Tibial nerve (tissue), 4 donors: ENCODE measurements around the gene NTRK1. TPM values are rescaled to one million over a fixed set of nuclear protein-coding genes. Genes with fewer than 3 reads are reported as not detected.

Source experiments
- DNase-seq, 2 donors: peaks; one replicate each; pipeline ENCODE4 v3.0.0-alpha.2; 2019; ENCODE audit warnings: low spot score in 2 of 2
- H3K27ac ChIP-seq, 4 donors: fragments of 200-600 bp; sonication (generic) in 3 of 4; one replicate each; pipeline ENCODE4 v1.5.1; 2017 to 2019; ENCODE audit warnings: mild to moderate bottlenecking in 1 of 4
- H3K27me3 ChIP-seq, 2 donors: fragments of 200-600 bp; sonication (generic) in 1 of 2; one replicate each; pipeline versions ENCODE4 v1.5.1 to v1.6.0; 2017 to 2019
- H3K36me3 ChIP-seq, 3 donors: fragments of 200-600 bp; sonication (generic); one replicate each; pipeline ENCODE4 v1.5.1; 2018 to 2019
- H3K4me1 ChIP-seq, 4 donors: fragments of 200-600 bp; sonication (generic) in 3 of 4; one replicate each; pipeline ENCODE4 v1.5.1; 2017 to 2019
- H3K4me3 ChIP-seq, 4 donors: fragments of 200-600 bp; sonication (generic) in 3 of 4; one replicate each; pipeline ENCODE4 v1.5.1; 2017 to 2019; ENCODE audit warnings: mild to moderate bottlenecking in 1 of 4, moderate library complexity in 1 of 4
- H3K9me3 ChIP-seq, 4 donors: fragments of 200-600 bp; sonication (generic) in 3 of 4; one replicate each; pipeline ENCODE4 v1.5.1; 2017 to 2019
- CTCF ChIP-seq, 5 experiments: fragments of 200-600 bp in 3 of 5; fragments of 450-650 bp in 2 of 5; sonication (generic) in 3 of 5; IDR thresholded peaks; one replicate each; pipeline ENCODE4 v1.5.1; 2016 to 2019; ENCODE audit warnings: antibody characterized with exemption in 5 of 5, mild to moderate bottlenecking in 3 of 5, moderate library complexity in 2 of 5
- EP300 ChIP-seq, 2 donors: sonication (generic); formaldehyde crosslinking; IDR thresholded peaks; one replicate each; pipeline ENCODE4 v1.6.1; 2017; ENCODE audit warnings: antibody characterized with exemption in 2 of 2, mild to moderate bottlenecking in 1 of 2
- POLR2A ChIP-seq, 2 donors: fragments of 450-650 bp; IDR thresholded peaks; one replicate each; pipeline ENCODE4 v1.6.1; 2017; ENCODE audit warnings: antibody characterized with exemption in 2 of 2, mild to moderate bottlenecking in 2 of 2, moderate library complexity in 2 of 2
- WGBS, 2 donors: methylation state at CpG; one replicate each; pipeline ENCODE4 v1.1.5; 2018; 5-methylcytosine and 5-hydroxymethylcytosine counted together
- total RNA-seq, 4 donors: library from RNA; depleted of rRNA; stranded (reverse); fragments of >200 nt; gene quantifications; one replicate each; pipeline ENCODE4 v1.1.0, GENCODE V29; 2016

NTRK1 gene
- total RNA-seq, 4 donors from 2014 or later = 0.22 to 0.42 (median 0.39) TPM; not detected in 1

- Histone ChIP-seq H3K27ac (no peak overlapping the region), H3K4me3 (no peak overlapping the region), H3K4me1 (peaks cover 0 to 3% (median 1%) of the 10 kb centered on the region in 4 donors), H3K9me3 (no peaks in the 10 kb centered on the region), H3K36me3 (no peaks in the 10 kb centered on the region), H3K27me3 (peaks cover 0 to 61% of the 10 kb centered on the region in 2 donors)
- no peak for TF ChIP-seq CTCF (IDR thresholded peaks at IDR 0.05)
- TF ChIP-seq EP300 (IDR thresholded peaks at IDR 0.05) = no peak
- no peak for TF ChIP-seq POLR2A (IDR thresholded peaks at IDR 0.05)
- WGBS, 2 donors = 70 to 78% methylated on average over 4 of the region's 4 CpGs
- DNase-seq = no peak
Measured at GRCh38 chr1:156865865-156866248, 5.2 kb downstream of the NTRK1 start.

GRCh38 chr1:156866249-156866909 is 5.7 kb downstream of the NTRK1 start:
- H3K4me1 ChIP-seq = no peaks in the 10 kb centered on the region
- no peak for DNase-seq
- 35 to 41% methylated on average over 10 to 11 of the region's 12 CpGs for WGBS, 2 donors
- no peak overlapping the region for H3K27ac ChIP-seq
- H3K27me3 ChIP-seq = peaks cover 0 to 55% of the 10 kb centered on the region in 2 donors
- no peaks in the 10 kb centered on the region for H3K9me3 ChIP-seq
- no peaks in the 10 kb centered on the region for H3K36me3 ChIP-seq
- no peak overlapping the region for H3K4me3 ChIP-seq
- TF ChIP-seq POLR2A (IDR thresholded peaks at IDR 0.05) (no peak), EP300 (IDR thresholded peaks at IDR 0.05) (no peak), CTCF (IDR thresholded peaks at IDR 0.05) (no peak)

GRCh38 chr1:156868341-156868740 is 7.7 kb downstream of the NTRK1 start:
- no peaks in the 10 kb centered on the region for H3K36me3 ChIP-seq
- DNase-seq = no peak
- no peaks in the 10 kb centered on the region for H3K4me1 ChIP-seq
- WGBS, 2 donors = 82 to 89% methylated on average over 13 of the region's 13 CpGs
- H3K27me3 ChIP-seq = peaks cover 0 to 36% of the 10 kb centered on the region in 2 donors
- no peaks in the 10 kb centered on the region for H3K9me3 ChIP-seq
- no peak for TF ChIP-seq CTCF (IDR thresholded peaks at IDR 0.05)
- no peak for TF ChIP-seq EP300 (IDR thresholded peaks at IDR 0.05)
- TF ChIP-seq POLR2A (IDR thresholded peaks at IDR 0.05) = no peak
- no peak overlapping the region for H3K27ac ChIP-seq
- no peak overlapping the region for H3K4me3 ChIP-seq

- DNase-seq = no peak
- Histone ChIP-seq H3K4me3 (no peak overlapping the region), H3K9me3 (no peaks in the 10 kb centered on the region), H3K27ac (no peak overlapping the region), H3K36me3 (no peaks in the 10 kb centered on the region), H3K27me3 (peaks cover 0 to 25% of the 10 kb centered on the region in 2 donors), H3K4me1 (no peaks in the 10 kb centered on the region)
- TF ChIP-seq CTCF (IDR thresholded peaks at IDR 0.05) (no peak), POLR2A (IDR thresholded peaks at IDR 0.05) (no peak), EP300 (IDR thresholded peaks at IDR 0.05) (no peak)
- 93% methylated on average over 9 of the region's 9 CpGs for WGBS, 2 donors
Measured at GRCh38 chr1:156869455-156869854, 8.8 kb downstream of the NTRK1 start.

- WGBS, 2 donors = 88 to 91% methylated on average over 12 to 18 of the region's 18 CpGs
- DNase-seq = no peak
- TF ChIP-seq EP300 (IDR thresholded peaks at IDR 0.05) (no peak), CTCF (IDR thresholded peaks at IDR 0.05) (no peak), POLR2A (IDR thresholded peaks at IDR 0.05) (no peak)
- Histone ChIP-seq H3K27me3 (peaks cover 0 to 23% of the 10 kb centered on the region in 2 donors), H3K9me3 (no peaks in the 10 kb centered on the region), H3K27ac (no peak overlapping the region), H3K36me3 (no peaks in the 10 kb centered on the region), H3K4me1 (no peaks in the 10 kb centered on the region), H3K4me3 (no peak overlapping the region)
Measured at GRCh38 chr1:156873659-156874058, 13.0 kb downstream of the NTRK1 start.
